Rectal smooth muscle tissue (tissue), 1 donor: Measurements from ENCODE around the gene PDIA2.
"Not testable (repeated sequence)": the region's sequence is repeated elsewhere in the genome, so short reads cannot be mapped to it uniquely, and the experiment has no call there.

Source experiments
- H3K27ac ChIP-seq: one replicate; pipeline ENCODE4 v1.7.0; 2013; ENCODE audit warnings: low read depth, low read length, inconsistent platforms
- H3K27me3 ChIP-seq: one replicate; pipeline ENCODE4 v1.7.0; 2013; ENCODE audit warnings: low read length; ENCODE audit not compliant: control insufficient read depth, insufficient read depth
- H3K36me3 ChIP-seq: one replicate; pipeline ENCODE4 v1.7.0; 2013; ENCODE audit warnings: low read length; ENCODE audit not compliant: control insufficient read depth, insufficient read depth
- H3K4me1 ChIP-seq: one replicate; pipeline ENCODE4 v1.7.0; 2013; ENCODE audit warnings: low read length; ENCODE audit not compliant: control insufficient read depth, insufficient read depth
- H3K4me3 ChIP-seq: one replicate; pipeline ENCODE4 v1.7.0; 2013; ENCODE audit warnings: low read length
- H3K9ac ChIP-seq: one replicate; pipeline ENCODE4 v1.7.0; 2013; ENCODE audit warnings: low read length

PDIA2 gene

GRCh38 chr16:320206-320605, 37.2 kb downstream of the PDIA2 start:
- Histone ChIP-seq H3K9ac (no peak overlapping the region), H3K27ac (no peak overlapping the region), H3K36me3 (peaks cover 13% of the 10 kb centered on the region), H3K4me1 (no peaks in the 10 kb centered on the region), H3K4me3 (no peak overlapping the region), H3K27me3 (no peaks in the 10 kb centered on the region)

GRCh38 chr16:321532-321931, 38.6 kb downstream of the PDIA2 start:
- H3K27me3 ChIP-seq: no peaks in the 10 kb centered on the region
- no peaks in the 10 kb centered on the region for H3K4me1 ChIP-seq
- H3K36me3 ChIP-seq: peaks cover 13% of the 10 kb centered on the region
- H3K27ac ChIP-seq: no peak overlapping the region
- H3K9ac ChIP-seq: no peak overlapping the region
- no peak overlapping the region for H3K4me3 ChIP-seq

- H3K9ac ChIP-seq: no peak overlapping the region
- H3K27ac ChIP-seq: no peak overlapping the region
- H3K27me3 ChIP-seq: no peaks in the 10 kb centered on the region
These were observed 39.6 kb downstream of the PDIA2 start for GRCh38 chr16:322476-323143.

GRCh38 chr16:324201-324450, 41.2 kb downstream of the PDIA2 start:
- H3K27ac ChIP-seq: no peak overlapping the region
- no peaks in the 10 kb centered on the region for H3K4me1 ChIP-seq
- H3K4me3 ChIP-seq: no peak overlapping the region
- no peak overlapping the region for H3K9ac ChIP-seq
- peaks cover 2% of the 10 kb centered on the region for H3K36me3 ChIP-seq
- H3K27me3 ChIP-seq: no peaks in the 10 kb centered on the region

More at GRCh38 chr16:322476-323143, 39.6 kb downstream of the PDIA2 start:
- H3K36me3 ChIP-seq: peaks cover 13% of the 10 kb centered on the region
- H3K4me3 ChIP-seq: no peak overlapping the region
- no peaks in the 10 kb centered on the region for H3K4me1 ChIP-seq

- Histone ChIP-seq H3K36me3 (no peaks in the 10 kb centered on the region), H3K4me3 (no peak overlapping the region), H3K27me3 (no peaks in the 10 kb centered on the region), H3K4me1 (no peaks in the 10 kb centered on the region), H3K27ac (no peak overlapping the region), H3K9ac (no peak overlapping the region)
These were observed 41.7 kb downstream of the PDIA2 start for GRCh38 chr16:324451-325334.

GRCh38 chr16:325375-326145, 42.6 kb downstream of the PDIA2 start:
- Histone ChIP-seq H3K27ac (no peak overlapping the region), H3K4me3 (no peak overlapping the region), H3K9ac (no peak overlapping the region), H3K4me1 (no peaks in the 10 kb centered on the region), H3K27me3 (no peaks in the 10 kb centered on the region), H3K36me3 (no peaks in the 10 kb centered on the region)

GRCh38 chr16:330741-331140, 47.8 kb downstream of the PDIA2 start:
- Histone ChIP-seq H3K9ac (no peak overlapping the region), H3K27me3 (no peaks in the 10 kb centered on the region), H3K4me3 (no peak overlapping the region), H3K36me3 (no peaks in the 10 kb centered on the region), H3K27ac (no peak overlapping the region), H3K4me1 (no peaks in the 10 kb centered on the region)

GRCh38 chr16:331181-331814, 48.3 kb downstream of the PDIA2 start:
- not testable (repeated sequence) for H3K36me3 ChIP-seq, H3K4me3 ChIP-seq, H3K27ac ChIP-seq, H3K27me3 ChIP-seq, H3K9ac ChIP-seq, H3K4me1 ChIP-seq

- Histone ChIP-seq H3K27me3 (no peaks in the 10 kb centered on the region), H3K4me1 (no peaks in the 10 kb centered on the region), H3K27ac (no peak overlapping the region), H3K4me3 (no peak overlapping the region), H3K9ac (no peak overlapping the region), H3K36me3 (no peaks in the 10 kb centered on the region)
These were observed 50.6 kb downstream of the PDIA2 start for GRCh38 chr16:333406-334094.

- H3K4me1 ChIP-seq, H3K36me3 ChIP-seq, H3K27me3 ChIP-seq, H3K4me3 ChIP-seq, H3K9ac ChIP-seq, H3K27ac ChIP-seq: not testable (repeated sequence)
These were observed 51.3 kb downstream of the PDIA2 start for GRCh38 chr16:334164-334832.

- H3K27ac ChIP-seq, H3K9ac ChIP-seq, H3K27me3 ChIP-seq, H3K36me3 ChIP-seq, H3K4me3 ChIP-seq, H3K4me1 ChIP-seq: not testable (repeated sequence)
These were observed 52.1 kb downstream of the PDIA2 start for GRCh38 chr16:334861-335632.
